HG03025 (cell line): ENCODE measurements around the gene HIVEP2.
A peak's percentile ranks its signal among the peaks of the same experiment; 100 is the strongest.

Experiments
- ATAC-seq: cut with Tn5 transposase; IDR thresholded peaks from one replicate; pipeline ENCODE4 v1.9.1; 2021; ENCODE audit warnings: mild to moderate bottlenecking, moderate library complexity; ENCODE audit not compliant: unreplicated experiment, low FRiP score

The HIVEP2 gene

GRCh38 chr6:142848976-142849375, 96.0 kb downstream of the HIVEP2 start:
- ATAC-seq, result no peak

DNA sequence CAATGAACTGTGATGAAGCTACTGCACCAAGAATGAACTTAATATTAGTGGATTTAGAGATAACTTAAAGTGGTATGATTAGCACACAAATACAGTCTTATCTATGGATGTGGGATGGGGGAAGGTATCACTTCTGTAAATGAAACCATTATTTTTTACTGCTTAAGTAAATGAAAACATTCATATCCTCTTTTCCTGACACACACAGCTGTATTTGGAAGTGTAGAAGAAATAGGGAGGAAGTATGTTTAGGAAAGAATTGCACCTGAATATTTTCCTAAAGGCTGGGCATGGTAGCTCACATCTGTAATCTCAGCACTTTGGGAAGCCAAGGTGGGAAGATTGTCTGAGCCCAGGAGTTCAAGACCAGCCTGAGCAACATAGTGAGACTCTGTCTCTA, 96.8 kb downstream of the HIVEP2 start:
- no peak for ATAC-seq

DNA sequence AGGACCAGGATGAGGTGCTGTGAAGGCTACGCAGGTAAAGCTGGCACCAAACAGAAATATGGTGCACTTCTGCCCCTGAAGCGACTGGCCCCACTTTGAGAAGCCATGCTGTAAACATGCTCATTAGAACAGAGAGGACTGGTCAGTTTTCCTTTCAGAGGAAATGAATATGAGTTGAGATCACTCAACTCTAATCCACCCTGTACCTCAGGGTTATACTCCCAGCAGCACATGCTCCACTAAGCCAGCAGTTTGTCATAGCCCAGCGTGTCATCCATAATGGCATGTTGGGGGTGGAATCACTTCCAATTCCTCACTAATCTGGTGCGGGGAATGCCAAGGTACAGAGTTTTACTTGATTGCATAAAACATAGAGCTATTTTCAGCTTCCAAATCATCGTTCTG, 98.1 kb downstream of the HIVEP2 start:
- no peak for ATAC-seq

DNA sequence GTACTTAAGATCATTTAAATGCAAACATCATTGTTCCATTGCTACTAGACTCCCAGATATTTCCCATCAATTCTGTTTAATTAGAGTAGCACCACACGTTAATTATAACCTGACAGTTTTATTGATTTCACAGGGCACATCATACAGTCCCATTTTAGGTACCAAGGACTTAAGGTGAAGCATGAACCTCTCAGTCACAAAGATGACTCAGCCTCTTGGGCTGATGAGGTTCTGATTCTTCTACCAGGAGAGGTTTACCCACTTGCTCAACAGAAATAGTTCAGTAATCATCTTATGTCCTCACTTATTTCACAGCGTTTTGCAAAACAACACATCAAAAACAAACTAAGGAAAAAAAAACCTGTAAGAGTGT, 98.5 kb downstream of the HIVEP2 start:
- ATAC-seq, result no peak

DNA sequence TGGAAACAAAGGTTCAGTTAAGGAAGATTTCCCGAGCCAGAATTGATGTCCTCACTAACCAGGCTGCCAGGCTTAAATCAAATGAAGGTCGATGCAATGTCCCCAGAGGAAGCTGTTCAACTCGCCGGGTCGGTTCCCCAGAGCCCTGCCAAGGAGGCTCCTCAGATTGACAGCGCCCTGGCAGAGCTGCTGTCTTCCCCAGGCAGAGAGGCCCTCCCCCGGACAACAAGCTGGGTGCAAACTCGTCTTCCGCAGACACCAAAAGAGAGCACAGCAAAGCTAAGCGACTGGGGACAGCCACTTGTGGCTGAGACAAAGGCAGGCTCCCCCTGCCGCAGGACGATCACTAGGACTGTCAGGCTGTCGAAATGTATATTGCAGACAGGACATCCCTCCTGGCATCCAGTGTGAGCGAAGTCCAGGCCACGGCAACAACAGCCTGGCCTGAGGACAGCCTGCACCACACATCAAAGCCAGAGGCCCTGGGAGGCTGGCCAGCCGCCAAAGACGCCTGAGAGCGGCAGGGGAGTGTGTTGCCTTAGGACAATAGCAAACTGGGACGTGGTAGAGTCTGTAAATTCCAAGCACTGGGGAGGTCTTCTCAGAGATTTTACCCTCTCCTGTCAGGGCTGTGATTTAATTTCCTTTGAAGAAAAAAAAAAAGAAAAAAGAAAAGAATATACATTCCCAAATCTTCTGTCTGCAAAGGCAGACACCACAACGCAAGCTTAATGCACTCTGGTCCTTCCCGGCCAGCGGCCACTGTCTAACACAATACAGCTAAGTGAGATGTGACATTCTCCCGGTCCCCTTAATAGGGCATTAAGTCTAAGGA, 99.1 kb downstream of the HIVEP2 start:
- ATAC-seq, result no peak

DNA sequence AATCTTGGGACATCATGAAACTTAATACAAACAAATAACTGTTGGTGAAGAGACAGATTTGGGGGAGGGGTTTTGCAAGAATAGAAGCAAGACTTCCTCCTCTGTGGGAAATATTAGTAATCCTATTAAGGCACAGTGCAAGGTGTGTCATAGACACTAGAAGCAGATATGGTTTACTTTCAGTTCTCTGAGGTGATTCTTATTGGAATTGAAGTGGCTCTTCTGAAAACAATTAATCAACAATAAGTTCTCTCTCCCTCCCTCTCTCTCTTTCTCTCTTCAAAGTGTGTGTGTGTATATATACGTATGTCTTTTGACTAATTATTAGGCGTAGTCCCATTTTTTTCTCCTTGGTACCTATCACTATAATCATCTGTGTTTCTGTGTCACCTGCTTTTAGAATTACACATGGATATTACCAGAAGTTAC, 99.8 kb downstream of the HIVEP2 start:
- peak; percentile 40 for ATAC-seq

DNA sequence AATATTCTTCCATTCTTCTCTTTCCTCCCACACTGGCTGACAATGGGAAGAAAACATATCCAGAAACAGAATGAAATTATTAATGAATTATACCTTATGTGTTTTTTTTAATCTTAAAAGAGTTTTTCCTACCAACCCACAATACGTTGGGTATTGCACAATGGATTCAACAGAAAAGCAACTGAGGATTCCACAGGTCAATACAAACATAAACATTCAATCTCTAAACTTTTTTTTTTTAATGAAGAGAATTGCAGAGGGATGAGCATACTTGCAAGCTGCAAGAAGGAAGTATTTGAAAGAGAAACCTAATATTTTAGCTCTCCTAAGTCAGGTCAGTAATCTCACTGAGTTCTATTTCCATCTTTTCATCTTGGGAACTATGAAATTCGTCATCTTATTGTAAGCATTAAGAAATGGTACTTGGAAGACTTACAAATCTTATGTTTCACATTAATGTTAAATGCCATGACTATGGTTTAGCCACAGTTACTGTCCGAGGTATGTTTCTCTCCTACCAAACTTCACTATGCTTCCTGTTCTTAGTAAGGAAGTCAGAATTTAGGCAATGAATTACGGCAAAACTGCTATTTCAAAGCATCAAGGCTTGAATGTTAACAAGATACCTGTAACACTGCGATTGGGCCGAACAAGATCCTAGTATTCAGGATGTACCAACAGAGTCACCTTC, 100.8 kb downstream of the HIVEP2 start:
- ATAC-seq, result no peak

GRCh38 chr6:142843361-142843760, 101.6 kb downstream of the HIVEP2 start:
- ATAC-seq, result no peak

DNA sequence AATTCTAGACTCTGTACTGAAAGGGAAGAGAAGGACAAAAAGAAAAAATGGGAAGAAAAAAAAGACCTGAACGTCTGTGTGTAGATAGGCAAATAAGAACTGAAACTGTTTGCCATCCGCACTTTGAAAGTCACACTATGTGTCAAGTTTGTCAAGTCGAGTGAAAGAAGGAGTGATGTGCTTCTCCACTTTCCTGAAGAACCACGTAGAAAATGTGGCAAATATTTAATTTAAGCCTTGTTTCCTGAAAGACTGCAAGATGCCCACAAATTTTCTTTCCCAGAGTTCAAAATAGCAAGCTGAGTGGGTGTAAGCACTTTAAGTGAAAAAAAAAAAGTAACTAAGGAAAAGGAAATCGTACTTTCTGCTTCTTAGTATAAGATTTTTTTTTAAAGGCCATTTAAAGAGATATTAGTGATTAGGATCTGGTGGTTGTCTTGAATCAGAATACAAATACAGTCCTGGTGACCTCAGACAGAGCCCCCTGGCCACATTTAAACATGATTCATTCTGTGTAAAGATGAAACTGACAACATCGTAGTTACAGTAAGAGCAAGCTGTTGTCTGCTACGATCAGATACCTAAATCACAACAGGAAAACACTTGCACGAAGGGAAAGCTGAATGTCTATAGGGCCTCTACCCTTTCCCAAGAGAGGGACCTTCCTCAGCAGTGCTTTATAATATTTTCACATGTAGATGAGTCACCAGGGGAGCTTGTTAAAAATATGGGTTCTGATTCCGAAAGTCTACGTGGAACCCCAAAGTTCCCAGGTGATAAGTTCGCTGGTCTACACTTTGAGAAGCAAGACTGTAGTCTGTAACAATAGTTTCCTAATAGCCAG, 102.3 kb downstream of the HIVEP2 start:
- ATAC-seq, result peak; percentile 56

- no peak for ATAC-seq
Measured at GRCh38 chr6:142841915-142842314, 103.1 kb downstream of the HIVEP2 start.

GRCh38 chr6:142839686-142840040, 105.3 kb downstream of the HIVEP2 start:
- no peak for ATAC-seq

- no peak for ATAC-seq
Measured at GRCh38 chr6:142838821-142839685, 105.9 kb downstream of the HIVEP2 start.

GRCh38 chr6:142835787-142836535, 109.0 kb downstream of the HIVEP2 start:
- no peak for ATAC-seq

DNA sequence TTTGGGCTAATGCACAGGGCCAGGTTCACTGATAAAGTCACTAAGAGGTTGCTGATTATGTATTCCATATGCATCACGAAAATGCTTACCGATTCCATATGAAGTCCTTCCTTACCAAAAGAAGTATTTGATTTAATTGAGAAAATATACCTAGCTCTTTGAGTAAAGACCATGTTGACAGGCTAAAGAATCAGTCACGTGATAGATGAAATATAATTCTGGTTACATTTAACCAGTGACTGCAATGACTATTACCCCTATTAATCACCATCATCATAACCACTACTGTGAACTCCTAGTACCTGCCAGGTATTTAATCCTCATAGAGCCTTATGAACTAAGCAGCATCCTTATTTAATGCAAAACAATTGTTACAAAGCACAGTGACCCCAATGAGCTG, 110.1 kb downstream of the HIVEP2 start:
- no peak for ATAC-seq

DNA sequence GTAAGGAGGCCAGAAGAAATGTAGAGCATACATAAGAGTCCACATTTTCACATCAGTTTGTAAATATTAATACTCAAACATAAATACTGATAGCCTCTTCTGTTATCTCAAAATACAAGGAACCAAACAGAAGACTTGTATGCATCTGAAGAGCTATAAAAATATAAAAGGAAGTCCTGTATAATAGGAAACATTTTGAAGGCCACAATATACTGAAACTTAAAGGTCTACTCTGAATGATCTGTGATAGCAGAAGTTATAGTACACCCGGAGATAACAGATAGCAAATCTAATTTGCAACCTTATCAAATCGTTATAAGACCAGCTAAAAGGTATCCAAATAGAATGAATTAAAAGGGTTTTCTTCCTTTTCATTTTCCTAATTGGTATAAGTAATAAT, 111.2 kb downstream of the HIVEP2 start:
- no peak for ATAC-seq

DNA sequence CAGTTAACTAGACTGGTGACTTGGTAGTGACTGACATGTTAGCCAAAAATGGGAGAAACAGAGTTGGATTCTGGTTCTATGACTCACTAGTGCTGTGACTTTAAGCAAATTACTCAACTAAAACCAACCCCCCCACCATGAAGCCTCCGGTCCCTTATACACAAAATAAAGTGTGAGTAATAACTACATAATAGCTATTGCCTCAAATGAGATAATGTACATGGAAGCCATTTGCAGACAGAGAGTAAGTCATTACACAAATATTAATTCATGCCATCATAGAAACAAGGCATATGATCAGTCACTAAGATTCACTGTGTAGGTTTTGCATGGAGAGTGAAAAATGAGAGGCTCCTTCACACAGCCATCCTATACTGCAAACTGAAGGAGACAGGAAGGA, 111.9 kb downstream of the HIVEP2 start:
- no peak for ATAC-seq

GRCh38 chr6:142830807-142831206, 114.2 kb downstream of the HIVEP2 start:
- ATAC-seq, result no peak

DNA sequence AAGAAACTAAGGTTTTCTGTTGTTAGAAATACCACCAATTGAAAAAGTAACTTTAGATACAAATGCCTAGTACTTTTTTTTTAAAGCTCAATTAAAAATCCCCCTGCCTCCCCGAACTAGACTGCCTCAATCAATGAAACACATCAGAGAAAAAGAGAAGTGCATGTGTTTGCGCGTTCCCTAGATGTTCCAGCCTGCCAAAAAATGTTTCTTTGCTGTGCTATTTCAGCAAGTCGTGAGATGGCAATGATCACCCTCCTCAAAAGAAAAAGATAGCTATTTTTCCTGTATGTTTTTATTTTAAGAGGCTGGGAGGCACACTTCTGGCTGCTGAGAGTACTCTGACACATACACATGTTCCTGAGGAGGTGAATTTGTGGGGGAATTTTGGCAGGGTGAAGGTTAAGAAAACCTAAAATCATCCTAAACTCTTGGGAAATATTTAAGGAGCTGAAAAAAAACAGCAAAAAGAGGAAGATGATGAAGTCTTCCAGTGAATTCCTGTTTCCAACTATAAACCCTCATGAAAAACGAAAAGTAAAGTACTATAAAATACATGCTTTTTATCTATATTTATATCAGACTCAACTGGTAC, 114.8 kb downstream of the HIVEP2 start:
- no peak for ATAC-seq

DNA sequence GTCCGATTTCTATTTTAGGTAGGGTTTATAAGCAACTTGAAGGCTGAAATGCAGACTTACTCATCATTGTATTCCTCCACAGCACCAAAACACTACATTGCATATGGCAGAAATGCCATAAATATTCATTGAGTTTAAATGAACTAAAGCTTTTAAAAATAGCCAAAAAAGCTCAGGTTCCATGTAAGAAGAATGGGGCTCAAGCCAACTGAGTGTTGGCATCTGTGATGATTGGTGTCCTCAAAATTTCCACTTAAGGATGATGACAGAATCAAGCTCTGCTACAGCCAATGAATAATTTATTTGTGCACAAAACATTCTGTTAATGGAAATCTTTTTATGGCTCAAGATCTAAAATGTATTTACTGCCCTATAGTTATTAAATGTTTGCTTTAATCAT, 115.4 kb downstream of the HIVEP2 start:
- ATAC-seq, result no peak
